ENCODE measurements around the gene PRDX5.
A peak's percentile ranks its signal among the peaks of the same experiment; 100 is the strongest.

PRDX5 gene

DNA sequence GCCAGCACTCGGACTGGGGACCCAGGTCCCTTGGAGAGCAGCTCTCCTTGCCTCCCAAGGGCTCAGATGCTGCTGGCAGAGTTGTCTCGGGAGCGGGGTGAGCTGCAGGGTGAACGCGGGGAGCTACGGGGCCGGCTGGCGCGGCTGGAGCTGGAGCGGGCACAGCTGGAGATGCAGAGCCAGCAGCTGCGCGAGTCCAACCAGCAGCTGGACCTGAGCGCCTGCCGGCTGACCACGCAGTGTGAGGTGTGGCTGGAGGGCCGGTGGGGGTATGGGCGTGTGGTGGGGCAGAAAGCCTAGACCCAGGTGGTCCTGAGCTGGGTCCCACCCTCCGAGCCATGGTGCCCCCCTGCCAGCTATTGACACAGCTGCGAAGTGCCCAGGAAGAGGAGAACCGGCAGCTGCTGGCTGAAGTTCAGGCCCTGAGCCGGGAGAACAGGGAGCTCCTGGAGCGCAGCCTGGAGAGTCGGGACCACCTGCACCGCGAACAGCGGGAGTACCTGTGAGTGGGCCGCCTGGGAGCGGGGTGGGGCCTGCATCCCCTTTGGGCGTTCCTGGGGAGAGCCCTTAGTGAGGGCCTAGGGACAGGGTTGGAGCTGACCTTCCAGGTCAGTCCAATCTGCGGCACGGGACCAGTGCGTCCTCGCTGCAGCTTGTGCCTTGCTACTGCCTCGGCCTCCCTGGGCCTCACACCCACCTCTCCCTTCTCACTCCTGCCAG, 35.2 kb downstream of the PRDX5 start:
- TF ChIP-seq, protein P1, sequence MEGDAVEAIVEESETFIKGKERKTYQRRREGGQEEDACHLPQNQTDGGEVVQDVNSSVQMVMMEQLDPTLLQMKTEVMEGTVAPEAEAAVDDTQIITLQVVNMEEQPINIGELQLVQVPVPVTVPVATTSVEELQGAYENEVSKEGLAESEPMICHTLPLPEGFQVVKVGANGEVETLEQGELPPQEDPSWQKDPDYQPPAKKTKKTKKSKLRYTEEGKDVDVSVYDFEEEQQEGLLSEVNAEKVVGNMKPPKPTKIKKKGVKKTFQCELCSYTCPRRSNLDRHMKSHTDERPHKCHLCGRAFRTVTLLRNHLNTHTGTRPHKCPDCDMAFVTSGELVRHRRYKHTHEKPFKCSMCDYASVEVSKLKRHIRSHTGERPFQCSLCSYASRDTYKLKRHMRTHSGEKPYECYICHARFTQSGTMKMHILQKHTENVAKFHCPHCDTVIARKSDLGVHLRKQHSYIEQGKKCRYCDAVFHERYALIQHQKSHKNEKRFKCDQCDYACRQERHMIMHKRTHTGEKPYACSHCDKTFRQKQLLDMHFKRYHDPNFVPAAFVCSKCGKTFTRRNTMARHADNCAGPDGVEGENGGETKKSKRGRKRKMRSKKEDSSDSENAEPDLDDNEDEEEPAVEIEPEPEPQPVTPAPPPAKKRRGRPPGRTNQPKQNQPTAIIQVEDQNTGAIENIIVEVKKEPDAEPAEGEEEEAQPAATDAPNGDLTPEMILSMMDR (IDR thresholded peaks at IDR 0.05; ENCODE audit: insufficient read depth, missing control alignments): no peak
- no peak for FAIRE-seq

DNA sequence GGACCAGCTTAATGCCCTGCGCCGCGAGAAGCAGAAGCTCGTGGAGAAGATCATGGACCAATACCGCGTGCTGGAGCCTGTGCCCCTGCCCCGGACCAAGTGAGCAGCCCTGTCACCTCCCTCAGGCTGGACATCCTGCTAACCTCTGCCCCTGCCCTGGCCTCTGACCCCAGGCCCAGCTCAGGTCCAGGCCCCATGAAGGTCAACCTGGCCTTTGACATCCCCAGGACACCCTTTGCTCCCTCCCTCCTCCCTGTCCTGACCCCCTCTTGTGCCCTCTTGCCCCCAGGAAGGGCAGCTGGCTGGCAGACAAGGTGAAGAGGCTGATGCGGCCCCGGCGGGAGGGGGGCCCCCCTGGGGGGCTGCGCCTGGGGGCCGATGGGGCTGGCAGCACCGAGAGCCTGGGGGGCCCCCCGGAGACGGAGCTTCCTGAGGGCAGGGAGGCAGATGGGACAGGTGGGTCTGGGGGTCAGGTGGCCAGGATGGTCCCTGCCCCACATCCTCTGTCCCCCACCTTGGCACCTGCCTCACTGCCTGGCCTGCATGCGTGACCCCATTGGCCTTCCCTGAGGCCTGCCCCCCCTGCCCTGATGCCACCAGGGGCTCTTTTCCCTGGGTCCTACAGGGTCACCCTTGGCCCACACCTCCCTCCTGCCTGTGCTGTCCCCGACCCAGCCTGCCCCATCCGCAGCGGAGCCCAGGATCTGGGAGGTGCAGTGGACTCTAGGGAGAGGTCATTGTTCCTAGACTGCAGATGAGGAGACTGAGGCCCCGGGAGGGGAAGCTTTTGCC, 36.0 kb downstream of the PRDX5 start:
- no peak for DNase-seq (ENCODE audit: insufficient read length, low spot score)
- TF ChIP-seq, protein P1 (IDR thresholded peaks at IDR 0.05; ENCODE audit: insufficient read depth, missing control alignments): no peak
- no peak for FAIRE-seq

More for the DNA sequence above, 35.2 kb downstream of the PRDX5 start:
- no peak for DNase-seq (ENCODE audit: insufficient read length, low spot score)

DNA sequence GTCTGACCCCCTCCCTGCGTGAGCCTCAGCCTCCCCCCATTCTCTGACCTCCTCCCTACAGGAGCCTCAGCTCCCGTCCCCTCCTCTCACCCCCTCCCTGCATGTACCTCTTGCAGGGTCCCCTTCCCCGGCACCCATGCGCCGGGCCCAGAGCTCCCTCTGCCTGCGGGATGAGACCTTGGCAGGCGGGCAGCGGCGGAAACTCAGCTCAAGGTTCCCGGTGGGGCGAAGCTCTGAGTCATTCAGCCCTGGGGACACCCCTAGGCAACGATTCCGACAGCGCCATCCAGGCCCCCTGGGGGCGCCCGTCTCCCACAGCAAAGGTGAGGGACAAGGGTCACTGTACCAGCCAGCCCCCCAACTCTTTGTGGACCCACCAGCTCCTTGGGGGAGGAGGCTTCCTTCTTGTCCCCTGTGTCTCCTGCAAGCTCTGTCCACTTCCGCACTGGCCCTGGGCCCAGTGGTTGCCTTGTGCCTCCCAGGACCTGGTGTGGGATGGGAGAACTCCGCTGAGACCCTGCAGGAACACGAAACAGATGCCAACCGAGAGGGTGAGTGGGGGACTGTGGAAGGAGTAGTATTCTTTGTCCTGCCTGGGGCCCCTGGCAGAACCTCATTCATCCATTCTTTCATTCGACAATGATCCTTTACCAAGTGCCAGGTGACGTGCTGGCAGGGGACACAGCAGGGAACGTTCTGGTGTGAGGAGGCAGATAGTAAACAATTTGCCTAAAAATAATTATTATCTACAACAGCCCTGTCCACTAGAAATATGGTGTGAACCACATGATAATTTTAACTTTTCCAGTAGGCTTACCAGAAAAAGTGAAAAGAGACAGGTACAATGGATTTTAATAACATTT, 37.4 kb downstream of the PRDX5 start:
- DNase-seq (ENCODE audit: insufficient read length, low spot score) (peak; percentile 96), FAIRE-seq (no peak)
- TF ChIP-seq, protein P1 (IDR thresholded peaks at IDR 0.05; ENCODE audit: insufficient read depth, missing control alignments): peak; percentile 84

DNA sequence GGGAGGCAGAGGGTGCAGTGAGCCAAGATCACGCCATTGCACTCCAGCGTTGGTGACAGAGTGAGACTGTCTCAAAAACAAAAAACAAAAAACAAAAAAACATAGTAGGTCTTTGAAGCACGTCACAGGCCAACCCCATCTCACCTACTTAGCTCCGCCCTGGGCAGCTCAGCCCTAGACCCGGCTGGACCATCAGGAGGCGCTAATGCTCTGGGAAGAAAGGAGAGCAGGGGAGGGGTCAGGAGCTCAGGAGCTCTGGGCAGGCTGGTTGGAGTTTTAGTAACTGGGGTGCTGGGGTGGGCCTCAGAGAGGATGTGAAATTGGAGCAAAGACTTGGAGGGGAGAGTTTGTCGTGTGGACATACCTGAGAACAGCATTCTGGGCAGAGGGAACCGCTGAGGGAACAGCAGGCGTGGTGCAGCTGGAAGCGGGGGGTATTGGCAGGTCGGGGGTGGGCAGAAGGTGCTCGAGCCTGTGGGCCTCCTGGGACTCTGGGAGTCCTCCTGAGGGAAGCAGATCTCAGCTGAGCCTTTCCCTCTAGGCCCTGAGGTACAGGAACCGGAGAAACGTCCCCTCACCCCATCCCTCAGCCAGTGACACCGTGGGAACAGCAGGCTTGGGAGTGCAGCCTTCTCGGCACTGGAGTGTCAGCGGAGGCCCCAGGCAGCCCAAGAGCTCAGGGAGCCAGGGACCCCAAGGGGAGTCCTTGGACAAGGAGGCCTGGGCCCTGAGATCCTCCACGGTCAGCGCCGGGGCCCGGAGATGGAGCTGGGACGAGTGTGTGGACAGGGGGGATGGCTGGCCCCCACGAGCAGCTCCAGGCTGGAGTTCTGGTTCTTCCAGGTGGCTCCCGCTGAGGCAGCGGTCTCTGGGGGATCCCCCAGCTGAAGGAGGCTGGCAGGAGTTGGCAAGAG, 38.8 kb downstream of the PRDX5 start:
- no peak for FAIRE-seq
- DNase-seq (ENCODE audit: insufficient read length, low spot score): peak; percentile 62
- TF ChIP-seq, protein P1 (IDR thresholded peaks at IDR 0.05; ENCODE audit: insufficient read depth, missing control alignments): peak; percentile 78

DNA sequence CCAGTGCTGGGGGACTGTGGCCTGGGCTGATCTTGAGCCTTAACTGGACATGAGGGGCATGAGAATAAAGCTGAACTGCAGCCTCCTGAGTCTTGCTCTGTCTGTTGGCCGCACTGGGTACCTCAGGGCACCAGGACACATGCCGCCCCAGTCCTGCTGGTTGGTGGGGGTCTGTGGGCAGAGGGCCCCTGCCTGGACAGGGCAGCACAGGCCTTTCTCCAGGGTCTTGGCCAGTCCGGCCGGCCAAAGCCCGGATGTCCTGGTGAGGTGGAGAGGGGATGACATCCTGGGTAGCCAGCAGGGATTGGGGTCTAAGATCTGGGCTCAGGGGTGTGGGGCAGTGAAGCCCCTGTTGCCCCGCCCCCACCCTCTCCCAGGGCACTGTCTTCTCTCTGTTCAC, 39.5 kb downstream of the PRDX5 start:
- TF ChIP-seq, protein P1 (IDR thresholded peaks at IDR 0.05; ENCODE audit: insufficient read depth, missing control alignments): no peak
- FAIRE-seq (no peak), DNase-seq (ENCODE audit: insufficient read length, low spot score) (no peak)

DNA sequence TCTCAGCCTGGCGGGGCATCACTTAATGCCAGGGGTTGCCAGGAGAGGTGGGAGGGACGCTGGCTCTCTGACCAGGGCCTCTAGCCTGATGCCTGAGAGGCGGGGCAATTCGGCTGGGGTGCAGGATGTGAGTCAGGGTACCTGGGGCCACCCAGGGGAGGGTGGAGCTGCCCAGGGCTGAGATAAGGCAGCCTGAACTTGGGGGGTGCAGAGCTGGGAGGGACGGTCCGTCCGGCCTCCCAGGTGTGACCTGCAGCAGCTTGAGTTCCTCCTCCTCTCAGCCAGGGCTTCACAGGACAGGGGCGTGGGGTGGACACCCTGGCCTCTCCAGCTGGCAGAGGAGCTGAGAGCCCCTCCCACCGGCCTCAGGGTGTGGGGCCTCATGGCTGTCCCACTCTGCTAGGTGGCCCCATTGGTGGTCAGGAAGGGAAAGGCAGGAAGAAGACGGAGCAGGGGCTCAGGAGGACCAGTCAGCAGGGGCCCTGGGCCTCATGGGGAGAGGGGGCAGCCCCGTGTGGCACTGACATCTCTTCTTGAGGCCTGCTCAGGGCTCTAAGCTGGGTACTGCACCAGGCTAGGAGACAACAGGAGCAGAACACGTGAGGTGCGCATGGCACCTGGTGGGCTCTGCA, 40.1 kb downstream of the PRDX5 start:
- no peak for DNase-seq (ENCODE audit: insufficient read length, low spot score)
- TF ChIP-seq, protein P1 (IDR thresholded peaks at IDR 0.05; ENCODE audit: insufficient read depth, missing control alignments): no peak
- no peak for FAIRE-seq

Data from D721Med (cell line).